ENCODE results near the gene VSIG1.

DNA sequence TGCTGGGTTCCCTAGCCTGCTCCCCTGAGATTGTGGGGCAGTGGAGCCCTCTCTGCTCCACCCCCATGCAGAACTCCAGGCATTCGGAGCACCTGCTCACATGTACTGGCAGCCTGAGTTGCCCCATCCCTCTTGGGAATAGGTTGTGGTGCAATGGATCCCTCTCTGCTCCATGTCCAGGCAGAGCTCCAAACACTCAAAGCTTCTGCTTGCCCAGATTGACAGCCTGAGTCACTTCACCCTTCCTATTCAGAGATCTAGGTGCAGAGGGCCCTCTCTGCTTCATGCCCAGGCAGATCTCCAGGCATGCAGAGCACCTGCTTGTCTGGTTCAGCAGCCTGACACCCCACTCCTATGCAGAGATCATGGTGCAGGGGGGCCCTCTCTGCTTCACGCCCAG lies 44.1 kb upstream of the VSIG1 start:
- TF ChIP-seq CTCF (IDR thresholded peaks at IDR 0.05; ENCODE audit: insufficient read depth, low read length, poor library complexity, severe bottlenecking), result no peak
- no peak for TF ChIP-seq EZH2phosphoT487 (conservative IDR thresholded peaks at IDR 0.05; ENCODE audit: low read length)
